ENCODE measurements around the gene CCDC38. TPM values are rescaled to one million over a fixed set of nuclear protein-coding genes. Genes with fewer than 3 reads are reported as not detected.

CCDC38 gene
- total RNA-seq, 2 experiments from 2014 or later, result 0.24 TPM; not detected in 1

Other genes starting within 250 kb of the CCDC38 start
- under 1 TPM in 1 of 2 experiments, not detected in 1; 0.29 TPM for gene NTN4, start 151.8 kb downstream of the CCDC38 start, total RNA-seq
- 10 to 100 TPM; 45.4 to 46.0 TPM for gene SNRPF, start 83.7 kb downstream of the CCDC38 start, total RNA-seq
- 1 to 10 TPM; 1.5 to 2.1 TPM for gene AMDHD1, start 717 bp upstream of the CCDC38 start, total RNA-seq
- under 1 TPM; 0.12 to 0.36 TPM for gene HAL, start 53.7 kb upstream of the CCDC38 start, total RNA-seq
- 100 to 1,000 TPM; 106 to 110 TPM for gene LTA4H, start 93.0 kb upstream of the CCDC38 start, total RNA-seq